Measurements from ENCODE around the gene STXBP4. TPM values are rescaled to one million over a fixed set of nuclear protein-coding genes. Genes with fewer than 3 reads are reported as not detected.

STXBP4 gene
- total and polyA plus RNA-seq, 2 donors (not counting 3 experiments of a cell fraction or from before 2014, with no cell fraction given), result 1.9 to 12.9 TPM

DNA sequence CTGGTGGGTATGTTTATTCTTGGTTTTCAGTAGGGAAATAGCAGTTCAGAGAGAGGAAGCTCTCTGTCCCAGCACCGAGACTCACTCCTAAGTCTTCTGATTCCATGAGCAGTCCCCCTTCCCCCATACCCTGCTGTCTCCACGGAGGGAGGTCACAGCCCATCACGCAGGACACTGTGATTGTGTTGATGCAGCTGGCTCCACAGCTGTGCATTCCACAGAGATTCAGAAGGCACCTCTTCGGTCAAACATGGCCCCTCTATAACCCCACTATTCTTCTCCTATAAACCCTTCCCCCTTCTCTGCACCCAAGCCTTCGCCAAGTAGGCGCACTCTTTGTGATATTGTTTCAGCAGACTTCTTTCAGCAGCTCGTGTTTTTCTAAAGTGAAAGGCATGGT lies 191.9 kb downstream of the STXBP4 start:
- Histone ChIP-seq H3K27me3 (ENCODE audit: control insufficient read depth in 2 of 2, insufficient read depth in 2 of 2, low read length in 2 of 2) (no peaks in the 10 kb centered on the region), H3K27ac (ENCODE audit: insufficient read depth, low read depth, low read length) (no peak overlapping the region), H3K9me1 (replicated peaks; ENCODE audit: control insufficient read depth, extremely low read depth, insufficient read depth, low read length) (no peaks in the 10 kb centered on the region), H3K9ac (replicated peaks; ENCODE audit: extremely low read depth, insufficient read depth, low read length) (no peak overlapping the region), H3K4me3 (replicated peaks in 1 of 3; ENCODE audit: insufficient read depth in 1 of 3, low read depth in 1 of 3, low read length in 3 of 3) (no peak overlapping the region), H3K4me1 (ENCODE audit: control insufficient read depth, extremely low read depth, insufficient read depth, low read length) (peaks cover 29% of the 10 kb centered on the region), H3K4me2 (ENCODE audit: insufficient read depth, low read length) (no peak overlapping the region), H3K9me3 (replicated peaks; ENCODE audit: control insufficient read depth, insufficient read depth, low read length) (no peaks in the 10 kb centered on the region), H2AFZ (ENCODE audit: low read depth, low read length) (no peak overlapping the region), H3K36me3 (ENCODE audit: control insufficient read depth in 2 of 2, extremely low read depth in 1 of 2, insufficient read depth in 2 of 2, low read length in 2 of 2) (no peaks in the 10 kb centered on the region), H4K20me1 (replicated peaks; ENCODE audit: control insufficient read depth, extremely low read depth, insufficient read depth, low read length) (no peaks in the 10 kb centered on the region), H3K79me2 (ENCODE audit: control insufficient read depth, insufficient read depth, low read length) (no peaks in the 10 kb centered on the region)
- intact Hi-C loops (cut with micrococcal nuclease) (no loop called here), dilution Hi-C loops (cut with MboI; ENCODE audit: extremely low pct_ligation_motif_present, low sequenced_read_pairs) (no loop called here)
- DNase-seq (ENCODE audit: low read depth, low spot score) (no peak), FAIRE-seq (no peak)
- POLR2A ChIA-PET, result no interaction called here
- CTCF ChIA-PET, result interaction anchor here (1.1 kb wide), 1 partner anchor 12 kb away, joined by 3 read pairs; no protein-coding TSS in a partner anchor
- no peak for TF ChIP-seq GATA2 (IDR thresholded peaks at IDR 0.05; ENCODE audit: insufficient read depth, insufficient read length, low read depth, low read length)
- TF ChIP-seq, protein P1, sequence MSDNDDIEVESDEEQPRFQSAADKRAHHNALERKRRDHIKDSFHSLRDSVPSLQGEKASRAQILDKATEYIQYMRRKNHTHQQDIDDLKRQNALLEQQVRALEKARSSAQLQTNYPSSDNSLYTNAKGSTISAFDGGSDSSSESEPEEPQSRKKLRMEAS (IDR thresholded peaks at IDR 0.05; ENCODE audit: insufficient read depth, insufficient read length), result no peak
- no peak for TF ChIP-seq EZH2 (IDR thresholded peaks at IDR 0.05; ENCODE audit: borderline replicate concordance, low read depth, low read length, severe bottlenecking)
- no peak for TF ChIP-seq FOS (IDR thresholded peaks at IDR 0.05; ENCODE audit: borderline replicate concordance, insufficient read depth, low read length)
- no peak for TF ChIP-seq JUN (IDR thresholded peaks at IDR 0.05; ENCODE audit: borderline replicate concordance, insufficient read depth, insufficient read length, low read depth)
- no TSS peak for BruUV-seq (replicated peaks)

DNA sequence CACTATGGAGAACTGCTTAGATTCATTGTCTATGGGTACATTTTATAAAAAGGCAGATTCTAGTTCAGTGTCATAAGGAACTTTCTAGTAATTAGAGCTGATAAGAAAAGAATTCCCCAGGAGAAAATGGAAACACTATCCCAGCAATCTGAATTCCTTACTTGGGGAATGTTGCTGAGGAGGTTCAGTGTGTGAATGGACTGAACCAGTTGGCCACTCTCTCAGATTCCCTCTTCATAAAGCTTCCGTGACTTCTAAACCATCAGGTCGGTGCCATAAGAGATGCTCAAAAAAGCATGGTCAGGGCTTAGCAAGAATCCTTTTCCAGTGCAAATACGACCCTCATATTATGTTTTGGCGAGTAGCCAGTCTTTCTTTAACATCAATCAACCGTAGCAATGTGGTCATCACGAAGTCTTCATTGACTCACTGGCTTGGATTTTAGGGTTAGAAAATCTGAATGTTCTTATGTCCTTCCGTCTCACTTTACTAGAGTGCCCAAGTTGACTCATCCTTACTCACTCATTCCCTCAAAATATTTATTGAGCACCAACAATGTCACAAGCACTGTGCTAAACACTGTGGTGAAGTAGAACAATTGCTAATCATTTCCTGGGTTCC lies 193.5 kb downstream of the STXBP4 start:
- H3K9ac ChIP-seq (replicated peaks; ENCODE audit: extremely low read depth, insufficient read depth, low read length), result no peak overlapping the region
- H4K20me1 ChIP-seq (replicated peaks; ENCODE audit: control insufficient read depth, extremely low read depth, insufficient read depth, low read length), result no peaks in the 10 kb centered on the region
- no peaks in the 10 kb centered on the region for H3K79me2 ChIP-seq (ENCODE audit: control insufficient read depth, insufficient read depth, low read length)
- DNase-seq (ENCODE audit: low read depth, low spot score) (peak; percentile 53), FAIRE-seq (peak; percentile 58)
- no peak overlapping the region for H2AFZ ChIP-seq (ENCODE audit: low read depth, low read length)
- no peaks in the 10 kb centered on the region for H3K36me3 ChIP-seq (ENCODE audit: control insufficient read depth in 2 of 2, extremely low read depth in 1 of 2, insufficient read depth in 2 of 2, low read length in 2 of 2)
- intact Hi-C loops (cut with micrococcal nuclease) (loop anchor here (1.0 kb wide), 1 partner anchor 15 kb away; no protein-coding TSS in a partner anchor), dilution Hi-C loops (cut with MboI; ENCODE audit: extremely low pct_ligation_motif_present, low sequenced_read_pairs) (no loop called here)
- no peaks in the 10 kb centered on the region for H3K27me3 ChIP-seq (ENCODE audit: control insufficient read depth in 2 of 2, insufficient read depth in 2 of 2, low read length in 2 of 2)
- H3K9me3 ChIP-seq (replicated peaks; ENCODE audit: control insufficient read depth, insufficient read depth, low read length), result no peaks in the 10 kb centered on the region
- ChIA-PET CTCF (no interaction called here), POLR2A (no interaction called here)
- H3K4me2 ChIP-seq (ENCODE audit: insufficient read depth, low read length), result peak overlapping the region; percentile 56
- no peaks in the 10 kb centered on the region for H3K9me1 ChIP-seq (replicated peaks; ENCODE audit: control insufficient read depth, extremely low read depth, insufficient read depth, low read length)
- peak overlapping the region; percentile 43 for H3K27ac ChIP-seq (ENCODE audit: insufficient read depth, low read depth, low read length)
- BruUV-seq (replicated peaks), result no TSS peak
- peaks cover 29% of the 10 kb centered on the region for H3K4me1 ChIP-seq (ENCODE audit: control insufficient read depth, extremely low read depth, insufficient read depth, low read length)
- no peak overlapping the region for H3K4me3 ChIP-seq (replicated peaks in 1 of 3; ENCODE audit: insufficient read depth in 1 of 3, low read depth in 1 of 3, low read length in 3 of 3)
- TF ChIP-seq EZH2 (IDR thresholded peaks at IDR 0.05; ENCODE audit: borderline replicate concordance, low read depth, low read length, severe bottlenecking) (no peak), MYC (IDR thresholded peaks at IDR 0.05; ENCODE audit: low read depth, low read length) (no peak), GATA2 (IDR thresholded peaks at IDR 0.05; ENCODE audit: insufficient read depth, insufficient read length, low read depth, low read length) (peak; percentile 61), POLR2A (IDR thresholded peaks at IDR 0.05; ENCODE audit: low read depth, low read length) (no peak), FOS (IDR thresholded peaks at IDR 0.05; ENCODE audit: borderline replicate concordance, insufficient read depth, low read length) (peak; percentile 97), POLR2AphosphoS5 (IDR thresholded peaks at IDR 0.05; ENCODE audit: insufficient read depth, low read depth, low read length) (peak; percentile 44), JUN (IDR thresholded peaks at IDR 0.05; ENCODE audit: borderline replicate concordance, insufficient read depth, insufficient read length, low read depth) (peak; percentile 64)
- TF ChIP-seq, protein P1 (IDR thresholded peaks at IDR 0.05; ENCODE audit: insufficient read depth, insufficient read length), result no peak
- TF ChIP-seq, protein P2, sequence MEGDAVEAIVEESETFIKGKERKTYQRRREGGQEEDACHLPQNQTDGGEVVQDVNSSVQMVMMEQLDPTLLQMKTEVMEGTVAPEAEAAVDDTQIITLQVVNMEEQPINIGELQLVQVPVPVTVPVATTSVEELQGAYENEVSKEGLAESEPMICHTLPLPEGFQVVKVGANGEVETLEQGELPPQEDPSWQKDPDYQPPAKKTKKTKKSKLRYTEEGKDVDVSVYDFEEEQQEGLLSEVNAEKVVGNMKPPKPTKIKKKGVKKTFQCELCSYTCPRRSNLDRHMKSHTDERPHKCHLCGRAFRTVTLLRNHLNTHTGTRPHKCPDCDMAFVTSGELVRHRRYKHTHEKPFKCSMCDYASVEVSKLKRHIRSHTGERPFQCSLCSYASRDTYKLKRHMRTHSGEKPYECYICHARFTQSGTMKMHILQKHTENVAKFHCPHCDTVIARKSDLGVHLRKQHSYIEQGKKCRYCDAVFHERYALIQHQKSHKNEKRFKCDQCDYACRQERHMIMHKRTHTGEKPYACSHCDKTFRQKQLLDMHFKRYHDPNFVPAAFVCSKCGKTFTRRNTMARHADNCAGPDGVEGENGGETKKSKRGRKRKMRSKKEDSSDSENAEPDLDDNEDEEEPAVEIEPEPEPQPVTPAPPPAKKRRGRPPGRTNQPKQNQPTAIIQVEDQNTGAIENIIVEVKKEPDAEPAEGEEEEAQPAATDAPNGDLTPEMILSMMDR (IDR thresholded peaks at IDR 0.05; ENCODE audit: extremely low read depth in 1 of 2, insufficient read depth in 1 of 2, low read depth in 1 of 2, low read length in 2 of 2), result no peak
